ENCODE data around the gene MSL2. TPM values are rescaled to one million over a fixed set of nuclear protein-coding genes. Genes with fewer than 3 reads are reported as not detected.

MSL2 gene
- total RNA-seq, 1 donor from 2014 or later, result 59.6 TPM

Other genes starting within 250 kb of the MSL2 start
- 0.05 TPM in 1 of 2 replicates, not detected in the other for gene PPP2R3A, start 230.6 kb downstream of the MSL2 start, total RNA-seq
- gene PCCB, start 54.0 kb upstream of the MSL2 start, total RNA-seq, result 21.4 and 26.1 TPM in 2 replicates

Data from T-helper 1 cell treated with Interleukin-12 subunit alpha and Interleukin-12 subunit beta and Interleukin-4 antibody, amounts not matched to agents 30 ng/mL and 1 ng/mL, for 36 hours (primary cell).